ENCODE results near the gene C1orf56. TPM values are rescaled to one million over a fixed set of nuclear protein-coding genes. Genes with fewer than 3 reads are reported as not detected.

Gene C1orf56
- total and polyA plus RNA-seq, 2 of the 13 experiments (the other 11 are each of a cell fraction or from before 2014, with no cell fraction given) = 1.5 to 3.2 TPM

- TF ChIP-seq, protein P1, sequence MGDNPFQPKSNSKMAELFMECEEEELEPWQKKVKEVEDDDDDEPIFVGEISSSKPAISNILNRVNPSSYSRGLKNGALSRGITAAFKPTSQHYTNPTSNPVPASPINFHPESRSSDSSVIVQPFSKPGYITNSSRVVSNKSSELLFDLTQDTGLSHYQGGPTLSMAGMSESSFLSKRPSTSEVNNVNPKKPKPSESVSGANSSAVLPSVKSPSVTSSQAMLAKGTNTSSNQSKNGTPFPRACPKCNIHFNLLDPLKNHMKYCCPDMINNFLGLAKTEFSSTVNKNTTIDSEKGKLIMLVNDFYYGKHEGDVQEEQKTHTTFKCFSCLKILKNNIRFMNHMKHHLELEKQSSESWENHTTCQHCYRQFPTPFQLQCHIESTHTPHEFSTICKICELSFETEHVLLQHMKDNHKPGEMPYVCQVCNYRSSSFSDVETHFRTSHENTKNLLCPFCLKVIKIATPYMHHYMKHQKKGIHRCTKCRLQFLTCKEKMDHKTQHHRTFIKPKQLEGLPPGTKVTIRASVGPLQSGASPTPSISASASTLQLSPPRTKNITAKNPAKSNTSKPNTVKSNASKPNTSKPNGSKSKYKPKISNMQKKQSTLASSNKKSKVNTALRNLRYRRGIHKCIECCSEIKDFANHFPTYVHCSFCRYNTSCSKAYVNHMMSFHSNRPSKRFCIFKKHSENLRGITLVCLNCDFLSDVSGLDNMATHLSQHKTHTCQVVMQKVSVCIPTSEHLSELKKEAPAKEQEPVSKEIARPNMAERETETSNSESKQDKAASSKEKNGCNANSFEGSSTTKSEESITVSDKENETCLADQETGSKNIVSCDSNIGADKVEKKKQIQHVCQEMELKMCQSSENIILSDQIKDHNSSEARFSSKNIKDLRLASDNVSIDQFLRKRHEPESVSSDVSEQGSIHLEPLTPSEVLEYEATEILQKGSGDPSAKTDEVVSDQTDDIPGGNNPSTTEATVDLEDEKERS (CRISPR knock-in tag; IDR thresholded peaks at IDR 0.05) = no peak
- TF ChIP-seq ZNF776 (CRISPR knock-in tag; IDR thresholded peaks at IDR 0.05) (no peak), E2F2 (CRISPR knock-in tag; IDR thresholded peaks at IDR 0.05; ENCODE audit: borderline replicate concordance) (no peak), HBP1 (CRISPR knock-in tag; IDR thresholded peaks at IDR 0.05; ENCODE audit: low read depth) (no peak), SMAD9 (CRISPR knock-in tag; IDR thresholded peaks at IDR 0.05) (no peak), ZFP41 (CRISPR knock-in tag; IDR thresholded peaks at IDR 0.05; ENCODE audit: borderline replicate concordance) (no peak), ZBTB49 (CRISPR knock-in tag; IDR thresholded peaks at IDR 0.05; ENCODE audit: borderline replicate concordance) (no peak), CBX2 (IDR thresholded peaks at IDR 0.05; ENCODE audit: low read depth, low read length) (no peak), CBX2 (CRISPR knock-in tag; IDR thresholded peaks at IDR 0.05; ENCODE audit: low read depth) (no peak), KDM5A (IDR thresholded peaks at IDR 0.05; ENCODE audit: borderline replicate concordance, low read length) (no peak), ZNF687 (CRISPR knock-in tag; IDR thresholded peaks at IDR 0.05) (no peak), RAD21 (CRISPR knock-in tag; IDR thresholded peaks at IDR 0.05) (peak; percentile 42; the same call in 1 of the 2 replicates), ZNF891 (CRISPR knock-in tag; IDR thresholded peaks at IDR 0.05) (no peak; the same call in 1 of the 2 replicates), PHF5A (CRISPR knock-in tag; IDR thresholded peaks at IDR 0.05; ENCODE audit: low read depth, unreplicated experiment) (no peak), GZF1 (CRISPR knock-in tag; IDR thresholded peaks at IDR 0.05) (no peak), KLF13 (CRISPR knock-in tag; IDR thresholded peaks at IDR 0.05) (no peak), NFE2 (CRISPR knock-in tag; IDR thresholded peaks at IDR 0.05) (no peak)
- TF ChIP-seq, protein P2, sequence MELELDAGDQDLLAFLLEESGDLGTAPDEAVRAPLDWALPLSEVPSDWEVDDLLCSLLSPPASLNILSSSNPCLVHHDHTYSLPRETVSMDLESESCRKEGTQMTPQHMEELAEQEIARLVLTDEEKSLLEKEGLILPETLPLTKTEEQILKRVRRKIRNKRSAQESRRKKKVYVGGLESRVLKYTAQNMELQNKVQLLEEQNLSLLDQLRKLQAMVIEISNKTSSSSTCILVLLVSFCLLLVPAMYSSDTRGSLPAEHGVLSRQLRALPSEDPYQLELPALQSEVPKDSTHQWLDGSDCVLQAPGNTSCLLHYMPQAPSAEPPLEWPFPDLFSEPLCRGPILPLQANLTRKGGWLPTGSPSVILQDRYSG (CRISPR knock-in tag; IDR thresholded peaks at IDR 0.05) = no peak
These were observed at the start of gene C1orf56 (continued) for GRCh38 chr1:151047591-151047924.
